Glutamatergic neuron (in vitro differentiated cells): ENCODE data around the gene IL2RA. TPM values are rescaled to one million over a fixed set of nuclear protein-coding genes. Genes with fewer than 3 reads are reported as not detected.

ENCODE experiments used
- DNase-seq: peaks from one replicate; pipeline ENCODE4 v3.0.0; 2022
- H3K27ac Mint-ChIP-seq: one replicate; pipeline ENCODE4 v1.8.0; 2020; ENCODE audit warnings: mild to moderate bottlenecking, mixed read lengths, inconsistent platforms; ENCODE audit not compliant: unreplicated experiment
- H3K27me3 Mint-ChIP-seq: one replicate; pipeline ENCODE4 v1.8.0; 2020; ENCODE audit warnings: mild to moderate bottlenecking, moderate library complexity, mixed read lengths, inconsistent platforms; ENCODE audit not compliant: unreplicated experiment
- H3K36me3 Mint-ChIP-seq: one replicate; pipeline ENCODE4 v1.8.0; 2020; ENCODE audit warnings: mild to moderate bottlenecking, mixed read lengths, inconsistent platforms; ENCODE audit not compliant: unreplicated experiment
- H3K4me1 Mint-ChIP-seq: one replicate; pipeline ENCODE4 v1.8.0; 2020; ENCODE audit warnings: mild to moderate bottlenecking, low read depth, mixed read lengths, inconsistent platforms; ENCODE audit not compliant: unreplicated experiment
- H3K4me3 Mint-ChIP-seq: one replicate; pipeline ENCODE4 v1.8.0; 2020; ENCODE audit warnings: mild to moderate bottlenecking, mixed read lengths, inconsistent platforms; ENCODE audit not compliant: unreplicated experiment
- H3K9me3 Mint-ChIP-seq: one replicate; pipeline ENCODE4 v1.8.0; 2020; ENCODE audit warnings: mild to moderate bottlenecking, moderate library complexity, mixed read lengths, inconsistent platforms; ENCODE audit not compliant: unreplicated experiment
- total RNA-seq: library from RNA; stranded (reverse); fragmentation: NEBNext Ultra II Directional; extraction: Animal tissue kit (Norgen Biotek cat#: 25700); gene quantifications from one replicate; pipeline ENCODE4 v1.2.1, GENCODE V29; 2021; ENCODE audit not compliant: unreplicated experiment
- TF ChIP-seq, protein P1 (sequence below): fragments of 200-600 bp; sonication (generic); IDR thresholded peaks from one replicate; pipeline ENCODE4 v1.5.0; 2021; ENCODE audit not compliant: partially characterized antibody, unreplicated experiment

The IL2RA gene
- total RNA-seq, 1 donor from 2014 or later = not detected

DNA sequence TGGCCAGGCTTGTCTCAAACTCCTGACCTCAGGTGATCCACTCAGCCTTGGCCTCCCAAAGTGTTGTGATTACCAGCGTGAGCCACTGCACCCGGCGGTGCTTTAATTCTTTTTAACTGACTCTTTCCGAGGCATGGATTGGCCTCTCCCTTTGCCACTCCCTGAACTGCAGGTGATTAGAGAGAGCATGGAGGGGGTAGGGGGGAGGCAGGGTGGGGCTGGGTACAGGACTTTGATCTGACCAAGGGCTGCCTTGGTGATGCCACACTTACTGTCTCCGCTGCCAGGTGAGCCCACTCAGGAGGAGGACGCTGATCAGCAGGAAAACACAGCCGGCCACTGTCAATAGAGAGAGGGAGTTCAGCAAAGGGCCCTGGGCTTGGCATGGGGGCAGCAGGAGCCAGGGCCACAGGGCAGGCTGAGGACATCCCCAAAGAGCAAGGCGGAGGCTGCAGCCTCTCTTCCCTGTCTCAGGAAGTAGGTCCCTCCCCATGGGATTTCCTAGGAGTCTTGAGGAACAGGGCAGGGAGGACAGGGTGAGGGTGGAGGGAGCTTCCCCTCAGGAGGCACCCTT, 44.3 kb downstream of the IL2RA start:
- TF ChIP-seq, protein P1, sequence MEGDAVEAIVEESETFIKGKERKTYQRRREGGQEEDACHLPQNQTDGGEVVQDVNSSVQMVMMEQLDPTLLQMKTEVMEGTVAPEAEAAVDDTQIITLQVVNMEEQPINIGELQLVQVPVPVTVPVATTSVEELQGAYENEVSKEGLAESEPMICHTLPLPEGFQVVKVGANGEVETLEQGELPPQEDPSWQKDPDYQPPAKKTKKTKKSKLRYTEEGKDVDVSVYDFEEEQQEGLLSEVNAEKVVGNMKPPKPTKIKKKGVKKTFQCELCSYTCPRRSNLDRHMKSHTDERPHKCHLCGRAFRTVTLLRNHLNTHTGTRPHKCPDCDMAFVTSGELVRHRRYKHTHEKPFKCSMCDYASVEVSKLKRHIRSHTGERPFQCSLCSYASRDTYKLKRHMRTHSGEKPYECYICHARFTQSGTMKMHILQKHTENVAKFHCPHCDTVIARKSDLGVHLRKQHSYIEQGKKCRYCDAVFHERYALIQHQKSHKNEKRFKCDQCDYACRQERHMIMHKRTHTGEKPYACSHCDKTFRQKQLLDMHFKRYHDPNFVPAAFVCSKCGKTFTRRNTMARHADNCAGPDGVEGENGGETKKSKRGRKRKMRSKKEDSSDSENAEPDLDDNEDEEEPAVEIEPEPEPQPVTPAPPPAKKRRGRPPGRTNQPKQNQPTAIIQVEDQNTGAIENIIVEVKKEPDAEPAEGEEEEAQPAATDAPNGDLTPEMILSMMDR = no peak
- H3K4me1 Mint-ChIP-seq = peaks cover 1% of the 10 kb centered on the region
- H3K27ac Mint-ChIP-seq = no peak overlapping the region

DNA sequence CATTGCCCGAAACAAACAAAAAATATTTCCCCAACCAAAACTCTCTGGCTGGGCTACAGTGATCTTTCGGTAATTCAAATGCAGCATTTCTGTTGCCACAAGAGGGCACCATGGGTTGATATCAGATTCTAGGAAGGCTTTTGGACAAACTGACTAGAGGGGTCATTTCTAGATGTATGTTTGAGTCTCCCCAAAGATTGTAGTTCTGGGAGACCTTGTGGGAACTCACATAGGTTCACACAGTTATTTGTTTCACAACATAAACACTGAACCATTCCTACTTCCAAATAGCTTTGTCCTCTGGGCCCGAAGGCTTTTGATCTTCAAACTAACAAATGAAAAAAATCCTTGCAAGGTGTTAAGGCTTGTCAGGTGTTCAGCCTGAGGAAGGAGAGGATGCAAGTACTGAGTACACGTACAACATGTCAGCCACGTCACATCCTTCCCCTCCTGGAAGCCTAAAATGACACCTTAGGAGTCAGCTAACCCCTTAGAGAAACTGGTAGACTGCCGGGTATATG, 47.9 kb downstream of the IL2RA start:
- H3K9me3 Mint-ChIP-seq = no peaks in the 10 kb centered on the region
- TF ChIP-seq, protein P1 = peak; percentile 73
- H3K36me3 Mint-ChIP-seq = no peaks in the 10 kb centered on the region
- no peak overlapping the region for H3K27ac Mint-ChIP-seq
- DNase-seq = peak; percentile 40
- H3K4me3 Mint-ChIP-seq = no peak overlapping the region
- no peaks in the 10 kb centered on the region for H3K27me3 Mint-ChIP-seq
- peaks cover 1% of the 10 kb centered on the region for H3K4me1 Mint-ChIP-seq

More for the DNA sequence above, 44.3 kb downstream of the IL2RA start:
- Mint-ChIP-seq H3K27me3 (peaks cover 1% of the 10 kb centered on the region), H3K4me3 (no peak overlapping the region), H3K9me3 (no peaks in the 10 kb centered on the region), H3K36me3 (no peaks in the 10 kb centered on the region)
- no peak for DNase-seq

DNA sequence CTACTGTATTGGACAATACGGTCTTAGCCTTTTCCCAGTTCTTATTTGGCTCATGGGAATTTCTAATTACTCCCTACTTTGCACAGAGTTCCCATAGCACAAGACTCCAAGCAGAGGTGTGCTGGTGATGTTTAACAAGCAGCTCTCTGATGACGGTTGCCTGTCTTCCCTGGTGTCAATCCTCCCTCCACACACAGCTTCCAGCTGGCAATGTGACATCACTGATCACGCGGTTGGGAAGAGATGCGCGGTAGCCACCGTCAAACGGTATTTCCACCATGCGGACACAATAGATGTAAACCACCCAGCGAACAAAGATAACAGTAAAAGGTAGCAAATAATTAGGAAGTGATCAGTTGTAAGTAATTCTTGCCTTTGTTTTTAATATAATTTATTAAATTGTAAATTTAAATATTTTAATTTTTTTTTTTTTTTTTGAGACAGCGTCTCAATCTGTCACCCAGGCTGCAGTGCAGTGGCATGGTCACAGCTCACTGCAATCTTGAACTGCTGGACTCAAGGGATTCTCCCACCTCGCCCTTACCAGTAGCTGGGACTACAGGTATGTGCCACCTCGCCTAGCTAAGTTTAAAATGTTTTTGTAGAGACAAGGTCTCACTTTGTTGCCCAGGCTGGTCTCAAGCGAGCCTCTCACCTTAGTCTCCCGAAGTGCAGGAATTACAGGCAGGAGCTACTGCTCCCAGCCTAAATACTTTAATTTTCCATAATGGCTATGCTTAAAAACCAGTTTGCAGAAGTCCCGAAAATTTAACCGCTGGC, 48.6 kb downstream of the IL2RA start:
- H3K4me3 Mint-ChIP-seq = no peak overlapping the region
- H3K36me3 Mint-ChIP-seq = no peaks in the 10 kb centered on the region
- peaks cover 1% of the 10 kb centered on the region for H3K4me1 Mint-ChIP-seq
- no peak overlapping the region for H3K27ac Mint-ChIP-seq
- no peaks in the 10 kb centered on the region for H3K27me3 Mint-ChIP-seq
- no peak for DNase-seq
- H3K9me3 Mint-ChIP-seq = no peaks in the 10 kb centered on the region
- TF ChIP-seq, protein P1 = no peak

DNA sequence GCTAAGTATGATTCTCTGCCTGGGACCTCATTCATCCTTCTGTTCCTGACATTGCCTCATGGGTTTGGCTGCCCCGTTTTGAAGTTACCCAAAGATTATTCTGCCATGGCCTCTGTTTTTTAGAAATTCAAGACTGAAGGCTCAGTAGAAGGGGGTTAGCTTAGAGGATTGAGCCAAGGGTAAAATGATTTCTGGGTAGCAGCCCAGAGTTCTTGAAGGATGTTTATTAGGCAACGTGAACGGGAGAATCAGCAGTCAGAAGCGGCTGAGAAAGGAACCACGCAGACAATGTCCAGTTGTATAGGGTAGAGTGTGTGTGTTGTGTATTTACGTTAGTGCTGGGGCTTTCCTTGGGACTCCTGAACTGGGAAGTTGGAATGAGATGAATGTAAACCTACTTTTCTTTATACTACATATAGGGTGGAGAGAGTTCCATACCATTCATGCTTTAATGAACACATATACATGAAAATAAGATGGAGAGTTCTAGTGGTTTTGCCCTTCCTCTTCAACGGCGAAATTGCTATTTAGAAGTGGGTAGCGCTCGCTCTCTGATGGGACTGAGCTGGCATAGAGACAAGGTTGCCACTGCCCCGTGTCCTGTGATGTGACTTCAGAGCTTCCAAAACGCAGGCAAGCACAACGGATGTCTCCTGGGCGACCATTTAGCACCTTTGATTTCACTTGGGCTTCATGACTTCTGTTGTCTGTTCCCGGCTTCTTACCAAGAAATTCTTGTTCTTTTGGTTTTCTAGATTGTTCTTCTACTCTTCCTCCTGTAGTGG, 49.9 kb downstream of the IL2RA start:
- Mint-ChIP-seq H3K4me1 (peaks cover 1% of the 10 kb centered on the region), H3K27me3 (peaks cover 2% of the 10 kb centered on the region), H3K36me3 (peaks cover 6% of the 10 kb centered on the region), H3K9me3 (peaks cover 3% of the 10 kb centered on the region), H3K27ac (no peak overlapping the region), H3K4me3 (no peak overlapping the region)
- DNase-seq = no peak
- TF ChIP-seq, protein P1 = no peak
